PC-9 (cell line): Measurements from ENCODE around the gene TIMP3.

Source experiments
- EZH2 ChIP-seq: fragments of 200-600 bp; sonication (generic); IDR thresholded peaks from 2 replicates; pipeline ENCODE4 v1.8.0; 2017; ENCODE audit warnings: antibody characterized with exemption, low read depth
- TF ChIP-seq, protein P1 (sequence below): fragments of 200-600 bp; sonication (generic); conservative IDR thresholded peaks from 2 replicates; pipeline ENCODE4 v1.6.1; 2017; ENCODE audit warnings: mixed run types, antibody characterized with exemption, mild to moderate bottlenecking, moderate library complexity

GRCh38 chr22:32880061-32880460 lies 78.6 kb downstream of the TIMP3 start:
- TF ChIP-seq, protein P1, sequence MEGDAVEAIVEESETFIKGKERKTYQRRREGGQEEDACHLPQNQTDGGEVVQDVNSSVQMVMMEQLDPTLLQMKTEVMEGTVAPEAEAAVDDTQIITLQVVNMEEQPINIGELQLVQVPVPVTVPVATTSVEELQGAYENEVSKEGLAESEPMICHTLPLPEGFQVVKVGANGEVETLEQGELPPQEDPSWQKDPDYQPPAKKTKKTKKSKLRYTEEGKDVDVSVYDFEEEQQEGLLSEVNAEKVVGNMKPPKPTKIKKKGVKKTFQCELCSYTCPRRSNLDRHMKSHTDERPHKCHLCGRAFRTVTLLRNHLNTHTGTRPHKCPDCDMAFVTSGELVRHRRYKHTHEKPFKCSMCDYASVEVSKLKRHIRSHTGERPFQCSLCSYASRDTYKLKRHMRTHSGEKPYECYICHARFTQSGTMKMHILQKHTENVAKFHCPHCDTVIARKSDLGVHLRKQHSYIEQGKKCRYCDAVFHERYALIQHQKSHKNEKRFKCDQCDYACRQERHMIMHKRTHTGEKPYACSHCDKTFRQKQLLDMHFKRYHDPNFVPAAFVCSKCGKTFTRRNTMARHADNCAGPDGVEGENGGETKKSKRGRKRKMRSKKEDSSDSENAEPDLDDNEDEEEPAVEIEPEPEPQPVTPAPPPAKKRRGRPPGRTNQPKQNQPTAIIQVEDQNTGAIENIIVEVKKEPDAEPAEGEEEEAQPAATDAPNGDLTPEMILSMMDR = no peak
- TF ChIP-seq EZH2 = no peak
